GM21825 (cell line): ENCODE measurements around the gene KCNT2.
"Not testable (repeated sequence)": the region's sequence is repeated elsewhere in the genome, so short reads cannot be mapped to it uniquely, and the experiment has no call there.

Experiments used
- ATAC-seq: cut with Tn5 transposase; IDR thresholded peaks from one replicate; pipeline ENCODE4 v1.9.1; 2021; ENCODE audit warnings: mild to moderate bottlenecking, moderate library complexity; ENCODE audit not compliant: unreplicated experiment

Gene KCNT2

DNA sequence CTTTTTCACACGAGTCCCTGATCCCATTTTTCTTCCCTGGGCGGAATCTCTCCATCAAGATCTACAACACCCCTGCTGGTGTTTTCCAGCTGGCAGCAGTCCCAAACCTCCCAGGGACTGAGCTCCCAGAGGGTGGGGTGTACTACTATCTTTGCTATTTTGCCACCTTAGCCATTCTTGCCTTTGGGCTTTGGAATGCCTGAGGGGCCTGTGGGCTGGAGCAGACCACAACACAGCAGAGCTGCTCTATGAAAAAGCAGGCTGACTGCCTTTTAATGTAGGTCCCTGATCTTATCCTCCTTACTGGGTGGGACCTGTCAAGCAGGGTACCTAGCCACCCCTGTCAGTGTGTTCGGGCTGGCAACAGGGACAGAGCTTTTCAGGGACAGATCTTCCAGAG, 91.9 kb downstream of the KCNT2 start:
- no peak for ATAC-seq

DNA sequence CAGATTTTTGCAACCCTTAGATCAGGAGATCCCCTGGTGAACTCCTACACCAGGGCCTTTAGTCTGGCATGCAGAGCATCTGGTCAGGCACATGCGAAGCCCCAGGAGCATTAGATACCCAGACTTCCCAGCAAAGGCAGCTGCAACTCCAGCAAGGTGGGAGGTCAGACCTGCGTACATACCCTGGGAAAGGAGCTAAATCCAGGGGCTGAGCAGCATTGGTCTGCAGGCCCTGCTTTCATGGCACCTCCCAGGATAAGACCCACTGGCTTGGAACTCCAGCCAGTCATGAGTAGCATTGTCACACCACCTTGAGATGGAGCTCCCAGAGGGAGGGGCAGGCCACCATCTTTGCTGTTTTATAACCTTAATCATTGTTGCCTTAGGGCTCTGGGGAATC, 92.3 kb downstream of the KCNT2 start:
- ATAC-seq: no peak

DNA sequence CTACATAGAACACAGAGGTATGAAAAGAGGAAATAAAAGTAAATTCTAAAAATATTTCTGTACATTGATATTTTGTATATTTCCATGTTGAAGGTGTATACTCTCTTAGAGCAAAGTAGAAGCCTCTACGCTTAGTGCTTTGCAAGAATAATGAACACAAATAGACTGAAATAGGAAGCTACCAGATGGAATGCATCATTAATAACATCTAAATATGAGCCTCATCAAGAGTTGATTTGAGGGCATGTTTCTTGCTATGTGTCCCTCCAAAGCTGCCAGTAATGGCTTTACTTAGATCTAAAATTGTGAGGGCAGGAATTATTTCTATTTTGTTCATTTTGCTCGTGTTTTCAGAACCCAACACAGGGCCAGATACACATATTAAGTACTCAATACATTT, 94.4 kb downstream of the KCNT2 start:
- ATAC-seq: no peak

DNA sequence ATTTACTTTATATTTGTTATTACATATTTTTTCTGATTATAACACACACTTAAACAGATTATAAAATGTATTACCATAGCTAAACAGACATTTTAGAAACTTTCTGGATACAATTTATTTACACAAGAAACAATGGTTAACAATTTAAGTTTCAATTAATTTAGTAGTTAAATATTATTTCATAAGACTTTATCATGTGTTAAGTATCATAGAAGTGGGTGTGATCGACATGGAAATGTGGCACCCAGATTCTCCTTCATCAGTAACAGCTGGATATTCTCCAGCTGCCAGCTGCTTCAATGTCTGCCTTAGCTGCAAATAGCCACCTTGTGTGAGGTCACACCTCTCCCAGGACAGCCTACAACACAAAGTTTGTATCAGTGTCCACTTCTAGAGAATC, 97.8 kb downstream of the KCNT2 start:
- ATAC-seq: no peak

DNA sequence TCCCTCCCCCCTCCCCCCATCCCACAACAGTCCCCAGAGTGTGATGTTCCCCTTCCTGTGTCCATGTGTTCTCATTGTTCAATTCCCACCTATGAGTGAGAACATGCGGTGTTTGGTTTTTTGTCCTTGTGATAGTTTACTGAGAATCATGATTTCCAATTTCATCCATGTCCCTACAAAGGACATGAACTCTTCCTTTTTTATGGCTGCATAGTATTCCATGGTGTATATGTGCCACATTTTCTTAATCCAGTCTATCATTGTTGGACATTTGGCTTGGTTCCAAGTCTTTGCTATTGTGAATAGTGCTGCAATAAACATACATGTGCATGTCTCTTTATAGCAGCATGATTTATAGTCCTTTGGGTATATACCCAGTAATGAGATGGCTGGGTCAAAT, 104.0 kb downstream of the KCNT2 start:
- ATAC-seq: not testable (repeated sequence)

DNA sequence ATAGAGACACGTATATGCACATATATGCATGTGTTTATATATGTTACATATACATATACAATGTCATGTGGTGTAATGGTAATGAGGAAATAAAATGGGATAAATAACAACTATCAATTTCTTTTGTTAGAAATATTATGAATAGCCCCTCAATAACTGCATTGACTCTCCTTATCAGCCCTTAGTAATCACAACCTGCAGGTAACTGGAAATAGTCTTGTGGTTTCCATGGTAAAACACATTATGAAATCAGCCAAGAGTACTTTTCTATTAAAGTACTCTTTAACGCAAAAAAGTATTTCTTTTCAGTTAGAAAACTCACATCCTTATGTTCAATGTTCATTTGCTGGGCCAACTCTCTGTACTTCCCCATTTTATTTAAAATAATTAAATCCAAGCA, 105.8 kb downstream of the KCNT2 start:
- ATAC-seq: no peak

DNA sequence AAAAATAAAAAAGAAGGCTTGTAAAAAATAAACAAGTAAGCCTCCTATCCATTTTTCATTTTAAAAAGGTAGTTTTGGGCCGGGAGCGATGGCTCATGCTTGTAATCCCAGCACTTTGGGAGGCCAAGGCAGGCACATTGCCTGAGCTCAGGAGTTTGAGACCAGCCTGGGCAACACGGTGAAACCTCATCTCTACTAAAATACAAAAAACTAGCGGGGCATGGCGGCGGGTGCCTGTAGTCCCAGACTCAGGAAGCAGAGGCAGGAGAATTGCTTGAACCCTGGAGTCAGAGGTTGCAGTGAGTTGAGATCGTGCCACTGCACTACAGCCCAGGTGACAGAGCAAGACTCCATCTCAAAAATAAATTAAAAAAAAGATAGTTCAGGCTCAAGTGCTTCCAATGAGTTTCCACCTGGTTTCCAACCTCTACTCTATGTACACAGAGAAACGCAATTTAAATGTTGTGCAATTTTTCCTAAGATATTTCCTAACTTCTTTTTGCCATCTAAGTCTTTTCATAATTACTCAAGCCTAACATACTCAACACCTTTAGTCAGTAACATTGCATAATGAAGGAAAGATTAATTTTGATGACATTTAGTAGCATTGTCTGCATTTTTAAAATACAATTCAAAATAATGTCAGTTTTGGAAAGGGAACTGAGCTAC, 106.3 kb downstream of the KCNT2 start:
- no peak for ATAC-seq

DNA sequence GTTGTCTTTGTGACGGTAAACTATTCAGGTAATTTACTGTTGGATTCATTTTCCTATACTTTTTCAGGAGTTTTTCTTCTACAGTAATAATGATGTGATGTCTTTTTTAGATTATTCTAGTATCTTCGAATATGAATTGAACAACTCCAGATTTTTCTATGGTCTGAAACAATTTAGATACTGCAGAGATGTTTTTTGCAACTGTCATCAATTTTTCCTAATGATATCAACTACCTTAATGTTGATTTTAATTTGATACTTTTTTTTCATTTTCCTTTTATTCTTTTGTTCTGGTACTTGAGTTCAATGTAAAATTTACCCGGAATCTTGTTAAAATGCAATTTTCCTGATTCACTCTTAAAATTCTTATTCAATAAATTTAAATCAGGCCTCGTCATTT, 110.4 kb downstream of the KCNT2 start:
- no peak for ATAC-seq

DNA sequence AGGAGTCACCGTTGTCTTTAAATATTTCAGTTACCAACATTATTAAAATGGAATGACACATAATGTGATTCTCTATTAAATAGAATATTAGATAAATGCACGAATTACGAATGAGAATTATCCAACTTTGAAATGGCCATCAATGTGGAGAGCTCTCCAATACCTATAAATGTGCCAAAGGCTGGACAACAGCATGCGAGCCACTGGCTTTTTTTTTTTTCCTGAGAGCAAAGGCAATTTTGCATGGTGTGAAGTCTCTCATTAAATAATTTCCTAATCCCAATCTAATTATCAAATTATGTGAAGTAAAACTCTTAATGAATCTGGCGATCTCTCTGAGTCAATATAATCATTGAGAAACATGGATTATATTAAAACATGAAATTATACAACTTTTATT, 113.5 kb downstream of the KCNT2 start:
- ATAC-seq: no peak

DNA sequence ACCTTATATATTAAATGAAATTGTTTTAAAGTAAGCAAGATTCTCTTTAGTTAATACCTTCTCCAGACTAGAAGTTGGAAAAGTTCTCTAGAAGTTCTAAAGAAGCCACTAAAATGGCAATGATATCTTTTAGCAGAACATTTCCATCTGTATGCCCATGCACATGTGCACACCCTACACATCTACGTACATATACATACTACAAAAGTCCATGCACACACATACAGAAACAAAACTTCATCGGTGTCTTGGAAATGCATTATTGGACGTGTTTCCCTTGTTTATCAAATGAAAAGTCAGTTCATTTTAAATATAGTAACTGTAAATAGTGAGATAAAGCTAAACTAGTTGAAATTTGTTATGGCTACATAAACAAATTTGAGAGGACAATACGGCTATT, 114.4 kb downstream of the KCNT2 start:
- no peak for ATAC-seq

DNA sequence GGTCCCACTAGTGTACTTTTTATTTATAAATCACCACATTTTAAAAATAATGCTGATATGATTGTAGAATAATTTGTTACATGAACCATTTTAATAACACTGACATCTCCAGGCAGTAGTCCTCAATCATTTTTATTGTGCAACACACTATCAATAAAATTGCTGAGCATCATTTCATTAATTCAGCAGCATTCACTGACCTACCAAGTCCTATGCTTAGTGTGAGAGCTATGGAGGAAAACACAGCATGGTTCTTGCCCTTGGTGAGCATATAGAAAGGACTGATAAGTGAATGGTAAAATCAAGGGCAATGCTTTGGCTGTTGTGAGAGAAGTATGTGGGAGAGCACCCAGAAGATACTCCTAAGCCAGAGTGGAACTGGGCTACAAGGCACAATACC, 119.7 kb downstream of the KCNT2 start:
- ATAC-seq: no peak

DNA sequence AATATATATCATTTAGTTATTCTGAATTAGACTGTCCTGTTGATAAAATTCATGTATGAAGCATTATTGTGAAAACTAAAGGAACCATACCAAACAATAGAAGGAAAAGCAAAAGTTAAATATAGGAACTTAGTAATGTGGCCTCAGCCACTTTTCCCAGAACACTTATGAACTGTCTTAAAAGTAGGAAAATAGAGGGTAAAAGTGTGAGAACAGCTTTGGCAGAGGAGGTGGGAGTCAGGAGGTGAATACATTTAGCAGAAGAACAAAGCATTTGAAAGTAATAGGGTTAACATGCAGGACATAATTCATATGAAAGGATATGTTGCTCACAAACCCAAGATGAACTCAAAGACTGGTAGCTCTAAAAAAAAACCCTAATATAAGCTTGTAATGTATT, 121.9 kb downstream of the KCNT2 start:
- no peak for ATAC-seq

DNA sequence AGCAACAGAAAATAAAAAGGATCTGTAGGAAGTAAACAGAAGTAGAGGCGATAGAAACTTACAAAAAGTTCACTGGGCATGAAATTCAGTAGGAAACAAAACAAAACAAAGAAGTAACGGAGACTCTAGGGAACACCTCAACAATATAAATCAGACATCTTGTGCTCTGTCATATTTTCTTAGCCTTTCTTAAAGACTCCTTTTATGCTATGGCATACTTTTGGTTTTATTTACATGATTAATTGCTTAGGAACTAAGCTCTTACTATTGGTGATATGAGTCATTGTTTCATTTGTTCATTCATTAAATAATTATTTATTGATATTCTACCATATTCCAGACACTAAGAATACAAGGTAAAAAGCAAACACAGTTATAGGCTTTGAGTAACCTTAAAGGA, 126.6 kb downstream of the KCNT2 start:
- no peak for ATAC-seq

DNA sequence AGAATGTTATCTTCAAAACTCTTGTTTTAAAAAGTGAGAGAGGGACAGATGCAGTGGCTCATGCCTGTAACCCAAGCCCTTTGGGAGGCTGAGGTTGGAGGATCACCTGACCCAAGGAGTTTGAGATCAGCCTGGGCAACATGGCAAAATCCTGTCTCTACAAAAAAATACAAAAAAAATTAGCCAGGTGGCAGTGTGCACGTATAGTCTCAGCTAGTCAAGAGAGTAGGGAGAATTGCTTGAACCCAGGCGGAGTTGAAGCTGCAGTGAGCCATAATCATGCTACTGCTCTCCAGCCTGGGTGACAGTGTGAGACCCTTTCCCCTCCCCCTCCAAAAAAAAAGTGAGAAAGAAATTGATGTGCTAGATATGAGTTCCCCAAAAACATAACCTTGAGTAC, 131.0 kb downstream of the KCNT2 start:
- no peak for ATAC-seq

DNA sequence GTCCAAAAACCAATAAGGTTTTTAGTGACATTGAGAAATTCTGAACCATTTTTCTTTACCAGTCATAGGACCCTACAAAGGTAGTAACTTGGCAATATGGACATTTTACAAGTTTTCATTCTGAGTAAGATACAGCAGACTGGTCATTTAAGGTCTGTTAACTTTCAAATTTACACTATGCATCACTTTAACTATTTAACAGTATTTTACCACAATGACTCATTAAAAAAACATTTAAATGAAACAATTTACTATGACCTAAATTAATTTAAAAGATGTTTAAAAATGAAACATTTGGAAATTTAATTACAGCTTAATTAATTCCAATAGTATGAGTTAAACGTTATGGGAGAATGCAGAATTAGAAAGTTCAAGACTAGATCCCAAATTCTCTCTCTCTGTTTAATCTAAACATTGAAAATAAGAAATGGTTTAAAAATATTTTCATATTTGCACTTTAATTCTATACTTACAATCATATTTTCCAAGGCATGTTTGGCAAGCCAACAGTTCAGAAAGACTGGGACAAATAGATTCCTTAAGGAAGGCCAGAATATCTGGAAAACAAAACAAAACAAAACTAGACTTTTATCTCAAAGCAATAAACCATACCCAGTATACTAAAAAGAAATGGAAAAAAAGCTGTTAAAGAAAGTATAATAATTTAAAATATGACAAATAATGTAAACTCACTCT, 140.9 kb downstream of the KCNT2 start:
- no peak for ATAC-seq

DNA sequence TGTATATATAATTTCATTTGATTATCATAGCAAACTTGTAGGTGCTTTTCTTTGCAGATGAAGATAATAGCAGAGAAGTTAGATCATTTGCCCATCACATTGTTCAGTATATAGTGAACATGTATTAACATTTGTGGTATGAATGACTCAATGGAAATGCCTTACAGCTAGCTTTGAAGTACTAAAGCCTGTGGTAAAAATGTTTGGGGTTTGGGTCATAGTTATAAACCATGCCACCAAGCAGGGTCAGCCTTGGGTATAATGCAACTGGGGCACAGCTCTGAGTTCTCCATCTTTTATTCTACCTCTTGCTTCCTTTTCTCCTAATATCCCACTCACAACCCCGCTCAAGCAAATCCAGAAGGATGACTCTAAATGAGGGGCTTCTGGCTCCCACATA, 141.6 kb downstream of the KCNT2 start:
- no peak for ATAC-seq

DNA sequence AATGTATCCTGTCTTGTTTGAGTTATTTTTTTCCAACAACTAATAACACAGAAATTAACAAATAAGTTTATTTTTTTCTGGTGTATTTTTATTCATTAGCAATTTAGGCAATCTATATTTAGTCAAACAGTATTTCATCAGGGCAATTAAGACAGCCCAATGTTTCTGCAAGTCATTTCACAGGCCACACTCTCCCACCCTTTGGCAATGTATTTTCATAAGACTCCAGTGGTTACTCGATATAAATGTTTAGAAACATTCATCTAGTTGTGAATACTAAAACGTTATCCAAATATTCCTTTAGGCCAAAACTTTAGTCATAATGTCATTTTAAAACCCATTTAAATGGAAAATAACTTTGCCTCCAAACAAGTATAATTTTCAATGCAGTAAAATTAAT, 142.1 kb downstream of the KCNT2 start:
- no peak for ATAC-seq

DNA sequence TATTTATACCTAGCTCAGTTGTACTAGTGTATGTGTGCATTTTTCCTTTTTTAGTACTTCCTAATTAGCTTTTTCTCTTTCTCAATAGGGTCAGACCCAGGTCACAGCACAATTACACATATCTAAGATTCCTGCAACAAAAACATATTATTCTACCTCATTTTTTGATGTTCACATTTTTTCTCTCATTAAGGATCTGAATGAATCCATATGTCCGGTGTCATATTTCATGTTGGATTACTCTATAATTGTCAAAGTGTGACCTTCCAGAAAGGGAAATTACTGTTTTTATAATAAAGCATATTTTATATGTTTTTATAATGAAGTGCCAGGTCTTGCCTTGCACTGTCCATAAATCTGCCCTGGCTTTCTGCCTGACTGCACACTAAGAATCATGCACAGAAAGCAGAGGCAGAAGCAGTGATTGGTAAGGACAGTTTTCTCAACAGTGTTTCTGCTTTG, 143.7 kb downstream of the KCNT2 start:
- ATAC-seq: no peak

DNA sequence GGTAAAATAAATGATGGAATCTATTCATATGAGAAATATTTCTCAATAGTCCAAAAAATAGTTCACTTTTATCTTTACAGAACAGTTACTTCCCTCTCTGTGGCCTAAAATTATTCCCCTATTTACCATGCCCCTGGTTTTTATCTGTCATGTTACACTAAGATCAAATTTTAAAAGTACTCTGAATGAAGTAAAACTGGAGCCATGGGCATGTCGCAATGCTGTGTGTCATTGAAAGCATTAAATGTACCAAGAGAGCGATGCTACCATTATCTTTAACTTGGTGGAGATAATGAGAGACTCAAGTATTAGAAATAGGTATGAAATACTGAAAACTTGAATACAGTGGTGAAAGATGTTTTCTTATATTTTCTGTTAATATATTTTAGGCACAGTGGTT, 146.2 kb downstream of the KCNT2 start:
- ATAC-seq: no peak

DNA sequence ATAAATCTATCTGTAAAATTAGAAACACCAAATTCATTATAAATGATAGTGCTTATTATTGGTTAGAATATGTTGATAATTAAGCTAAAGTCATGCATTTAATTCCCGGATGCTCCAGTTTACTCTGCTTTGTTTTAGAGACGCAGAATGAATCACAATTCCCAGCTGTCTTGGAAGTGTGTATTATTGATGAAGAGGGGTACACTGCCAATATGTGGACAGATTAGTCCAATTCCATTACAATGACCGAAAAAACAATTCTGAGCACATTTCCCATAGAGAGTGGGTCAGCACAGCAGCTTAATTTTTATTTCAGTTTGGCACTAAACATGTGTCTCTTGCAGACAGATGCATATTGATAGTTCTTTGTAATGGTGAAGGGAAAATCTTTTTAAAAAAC, 146.7 kb downstream of the KCNT2 start:
- ATAC-seq: no peak

DNA sequence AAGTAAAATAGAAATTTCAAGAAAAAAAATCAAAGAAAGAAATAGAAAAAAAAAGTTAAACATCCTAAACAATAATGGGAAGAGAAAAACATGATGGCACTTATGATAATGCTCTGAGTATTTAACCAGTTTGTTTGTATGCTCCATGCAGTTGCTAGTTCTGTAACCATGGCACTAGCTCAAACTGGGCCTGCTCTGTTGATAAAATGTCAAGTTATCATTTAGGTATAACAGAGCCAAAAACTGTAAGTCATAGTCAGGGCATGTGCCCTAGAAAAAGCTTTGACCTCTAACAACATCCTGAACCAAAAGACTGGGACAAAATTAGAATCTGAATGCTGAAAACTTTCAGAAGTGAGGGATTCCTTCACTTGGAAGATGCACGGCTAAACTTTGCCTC, 148.9 kb downstream of the KCNT2 start:
- no peak for ATAC-seq

DNA sequence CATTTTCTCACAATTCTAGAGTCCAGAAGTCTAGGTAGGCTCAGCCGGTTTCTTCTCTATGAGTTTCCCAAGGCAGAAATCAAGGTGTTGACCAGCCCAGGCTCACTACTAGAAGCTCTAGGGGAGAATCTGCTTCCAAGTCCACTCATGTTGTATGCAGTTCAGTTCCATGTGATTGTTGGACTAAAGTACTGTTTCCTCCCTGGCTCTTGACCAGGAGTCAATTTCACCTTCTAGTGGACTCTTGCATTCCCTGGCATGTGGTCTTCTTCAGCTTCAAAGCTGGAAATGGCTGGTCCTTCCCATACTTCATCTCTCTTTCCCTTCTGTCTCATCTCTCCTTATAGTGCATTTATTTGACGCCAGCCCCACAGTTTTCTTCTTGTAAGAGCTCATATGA, 153.4 kb downstream of the KCNT2 start:
- no peak for ATAC-seq

DNA sequence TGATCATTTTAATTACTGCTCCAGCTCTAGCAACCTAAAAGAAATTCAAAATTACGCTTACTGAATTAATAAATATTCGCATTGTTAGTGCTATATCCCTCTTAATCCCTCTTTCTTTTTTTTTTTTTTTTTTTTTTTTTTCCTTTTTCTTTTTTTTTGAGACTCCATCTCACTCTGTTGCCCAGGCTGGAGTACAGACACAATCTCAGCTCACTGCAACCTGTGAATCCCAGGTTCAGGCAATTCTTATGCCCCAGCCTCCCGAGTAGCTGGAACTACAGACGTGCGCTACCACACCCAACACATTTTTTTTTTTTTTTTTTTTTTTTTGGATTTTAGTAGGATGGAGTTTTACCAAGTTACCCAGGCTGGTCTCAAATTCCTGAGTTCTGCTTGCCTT, 157.1 kb downstream of the KCNT2 start:
- ATAC-seq: no peak
